ENCODE data around the gene DMTF1. TPM values are rescaled to one million over a fixed set of nuclear protein-coding genes. Genes with fewer than 3 reads are reported as not detected.

Gene DMTF1
- total and polyA plus RNA-seq, 2 of the 4 experiments (the other 2 are of a cell fraction) = 59.0 to 69.0 TPM

- TF ChIP-seq USF2 (IDR thresholded peaks at IDR 0.05; ENCODE audit: low read depth, low read length) (no peak), RAD21 (IDR thresholded peaks at IDR 0.05; ENCODE audit: low read length) (no peak)
Observed at GRCh38 chr7:87220026-87220733, 67.9 kb downstream of the DMTF1 start (continued).

GRCh38 chr7:87220734-87221215 is 68.5 kb downstream of the DMTF1 start:
- DNase-seq (no peak), ATAC-seq (ENCODE audit: low read depth) (no peak)
- Histone ChIP-seq H3K18ac (ENCODE audit: low read depth, low read length) (no peak overlapping the region), H2AK9ac (replicated peaks; ENCODE audit: low read depth, low read length, poor library complexity) (no peak overlapping the region), H3K27ac (ENCODE audit: insufficient read depth, low read length) (no peak overlapping the region), H3K4ac (ENCODE audit: low read depth, low read length) (no peak overlapping the region), H3K9me1 (ENCODE audit: insufficient read depth, low read length) (peaks cover 10% of the 10 kb centered on the region), H3K36me3 (ENCODE audit: control insufficient read depth, insufficient read depth, low read length) (peaks cover 2% of the 10 kb centered on the region; the same call in 1 of the 2 replicates), H3K56ac (ENCODE audit: extremely low read depth, insufficient read depth, low read length) (no peak overlapping the region), H3K9me3 (ENCODE audit: control insufficient read depth, insufficient read depth, low read length) (no peaks in the 10 kb centered on the region), H4K5ac (ENCODE audit: low read depth, low read length) (no peak overlapping the region), H2AK5ac (ENCODE audit: low read depth, low read length) (no peak overlapping the region), H3K27me3 (ENCODE audit: control insufficient read depth, insufficient read depth, low read length) (no peaks in the 10 kb centered on the region), H2BK120ac (ENCODE audit: low read depth, low read length) (no peak overlapping the region), H3K9ac (ENCODE audit: low read depth, low read length) (no peak overlapping the region), H3K14ac (replicated peaks; ENCODE audit: low read depth, low read length) (no peak overlapping the region), H4K20me1 (ENCODE audit: insufficient read depth, low read length) (no peaks in the 10 kb centered on the region), H3K79me1 (ENCODE audit: low read depth in 1 of 2, low read length in 2 of 2) (peaks cover 4 to 34% of the 10 kb centered on the region in 2 experiments; a peak in 3 of 4 replicates), H3K23ac (ENCODE audit: low read depth, low read length) (no peak overlapping the region), H3K4me2 (ENCODE audit: low read depth, low read length) (peak overlapping the region; percentile 92), H2BK20ac (ENCODE audit: low read depth, low read length) (no peak overlapping the region), H2BK5ac (ENCODE audit: low read depth, low read length, poor library complexity, severe bottlenecking) (no peak overlapping the region), H4K8ac (ENCODE audit: low read depth in 2 of 2, low read length in 2 of 2) (no peak overlapping the region), H3K4me1 (ENCODE audit: control insufficient read depth, insufficient read depth, low read length) (peaks cover 6% of the 10 kb centered on the region), H2AFZ (replicated peaks; ENCODE audit: low read length, poor library complexity) (peak overlapping the region; percentile 96), H4K91ac (ENCODE audit: insufficient read depth, low read depth, low read length) (no peak overlapping the region), H2BK15ac (ENCODE audit: low read depth, low read length) (no peak overlapping the region), H3K4me3 (ENCODE audit: insufficient read depth, low read depth, low read length) (peak overlapping the region; percentile 94)
- ChIA-PET CTCF (no interaction called here), POLR2A (ENCODE audit: unreplicated experiment) (interaction anchor here (0.7 kb wide), 1 partner anchor 10 kb away, joined by 3 read pairs; no protein-coding TSS in a partner anchor)
- intact Hi-C loops (cut with micrococcal nuclease) = no loop called here
- TF ChIP-seq MAFK (IDR thresholded peaks at IDR 0.05; ENCODE audit: low read depth, low read length) (peak; percentile 96), RAD21 (IDR thresholded peaks at IDR 0.05; ENCODE audit: low read length) (no peak), POLR2A (IDR thresholded peaks at IDR 0.05; ENCODE audit: low read depth, low read length) (no peak)
- WGBS, 2 experiments (ENCODE audit: extremely low coverage in 2 of 2, insufficient read length in 1 of 2) = 0% methylated on average over 1 of the region's 17 CpGs; no CpG with 5 or more reads in 1 of the 2 experiments
- in situ Hi-C loops (cut with MboI; ENCODE audit: low sequenced_read_pairs) = no loop called here
- dilution Hi-C loops (cut with HindIII; ENCODE audit: low sequenced_read_pairs, unreplicated experiment) = no loop called here
- BruUV-seq (replicated peaks) = no TSS peak

All from IMR-90 (cell line).